ENCODE measurements around the gene BCDIN3D.
"Not testable (repeated sequence)": the region's sequence is repeated elsewhere in the genome, so short reads cannot be mapped to it uniquely, and the experiment has no call there.

Gene BCDIN3D

GRCh38 chr12:49865109-49865781, 22.3 kb upstream of the BCDIN3D start:
- POLR2A ChIA-PET, result no interaction called here
- CTCF ChIA-PET, result interaction anchor here (0.8 to 12.1 kb wide), 15 partner anchors 9 to 205 kb away, joined by 3 to 121 read pairs (median 20); partner anchors contain the start of gene BCDIN3D
- DNase-seq (ENCODE audit: low read depth, low spot score), result no peak
- H3K4me3 ChIP-seq (ENCODE audit: low read depth, low read length), result no peak overlapping the region
- TF ChIP-seq CTCF (IDR thresholded peaks at IDR 0.05; ENCODE audit: insufficient read depth, low read length, missing control alignments), result no peak

- POLR2A ChIA-PET, result no interaction called here
These were observed 21.8 kb upstream of the BCDIN3D start for GRCh38 chr12:49864798-49865090.

GRCh38 chr12:49863946-49864797, 21.3 kb upstream of the BCDIN3D start:
- ChIA-PET POLR2A (no interaction called here), CTCF (interaction anchor here (0.7 to 12.1 kb wide), 11 partner anchors 8 to 206 kb away, joined by 3 to 121 read pairs (median 17); partner anchors contain the start of gene BCDIN3D)
- no peak for DNase-seq (ENCODE audit: low read depth, low spot score)
- TF ChIP-seq CTCF (IDR thresholded peaks at IDR 0.05; ENCODE audit: insufficient read depth, low read length, missing control alignments), result no peak
- H3K4me3 ChIP-seq (ENCODE audit: low read depth, low read length), result no peak overlapping the region

More at GRCh38 chr12:49864798-49865090, 21.8 kb upstream of the BCDIN3D start:
- H3K4me3 ChIP-seq (ENCODE audit: low read depth, low read length), result no peak overlapping the region
- CTCF ChIA-PET, result interaction anchor here (1.0 to 12.1 kb wide), 11 partner anchors 9 to 205 kb away, joined by 3 to 121 read pairs (median 17); partner anchors contain the start of gene BCDIN3D
- no peak for TF ChIP-seq CTCF (IDR thresholded peaks at IDR 0.05; ENCODE audit: insufficient read depth, low read length, missing control alignments)
- no peak for DNase-seq (ENCODE audit: low read depth, low spot score)

GRCh38 chr12:49860921-49861320, 18.0 kb upstream of the BCDIN3D start:
- CTCF ChIA-PET; H3K4me3 ChIP-seq (ENCODE audit: low read depth, low read length); POLR2A ChIA-PET; DNase-seq (ENCODE audit: low read depth, low spot score): not testable (repeated sequence)

- not testable (repeated sequence) for H3K4me3 ChIP-seq (ENCODE audit: low read depth, low read length); DNase-seq (ENCODE audit: low read depth, low spot score)
- CTCF ChIA-PET, result interaction anchor here (0.6 to 5.8 kb wide), 3 partner anchors 11 to 182 kb away, joined by 3 to 47 read pairs (median 3); no protein-coding TSS in a partner anchor
- POLR2A ChIA-PET, result interaction anchor here (0.6 kb wide), 1 partner anchor 152 kb away, joined by 3 read pairs; no protein-coding TSS in a partner anchor
These were observed 13.0 kb upstream of the BCDIN3D start for GRCh38 chr12:49855890-49856289.

- DNase-seq (ENCODE audit: low read depth, low spot score), result no peak
- ChIA-PET POLR2A (no interaction called here), CTCF (interaction anchor here (1.0 to 5.8 kb wide), 2 partner anchors 12 to 91 kb away, joined by 3 to 47 read pairs; no protein-coding TSS in a partner anchor)
- H3K4me3 ChIP-seq (ENCODE audit: low read depth, low read length), result no peak overlapping the region
- TF ChIP-seq CTCF (IDR thresholded peaks at IDR 0.05; ENCODE audit: insufficient read depth, low read length, missing control alignments), result no peak
These were observed 12.1 kb upstream of the BCDIN3D start for GRCh38 chr12:49854976-49855375.

GRCh38 chr12:49853671-49854070, 10.8 kb upstream of the BCDIN3D start:
- CTCF ChIA-PET, result interaction anchor here (0.7 to 5.8 kb wide), 2 partner anchors 14 to 101 kb away, joined by 3 to 47 read pairs; no protein-coding TSS in a partner anchor
- DNase-seq (ENCODE audit: low read depth, low spot score), result no peak
- no peak overlapping the region for H3K4me3 ChIP-seq (ENCODE audit: low read depth, low read length)
- TF ChIP-seq CTCF (IDR thresholded peaks at IDR 0.05; ENCODE audit: insufficient read depth, low read length, missing control alignments), result no peak
- POLR2A ChIA-PET, result no interaction called here

Measured in AG04449 (cell line).